Mesenchymal stem cell (in vitro differentiated cells and primary cell): ENCODE results near the gene EPSTI1.

Source experiments
- DNase-seq: peaks from one replicate; pipeline ENCODE4 v3.0.0-alpha.2; 2013
- H2AFZ ChIP-seq: one replicate; pipeline ENCODE4 v1.6.1; 2013; ENCODE audit warnings: low read depth, mild to moderate bottlenecking, control low read depth, inconsistent platforms, low read length, moderate library complexity
- H2AK5ac ChIP-seq: 2 replicates; pipeline ENCODE4 v1.6.1; 2013; ENCODE audit warnings: low read length, moderate library complexity, mild to moderate bottlenecking, inconsistent platforms; ENCODE audit not compliant: severe bottlenecking
- H2BK120ac ChIP-seq: one replicate; pipeline ENCODE4 v1.6.1; 2013; ENCODE audit warnings: low read depth, mild to moderate bottlenecking, inconsistent platforms, low read length, moderate library complexity
- H2BK12ac ChIP-seq, 2 experiments: one replicate each; pipeline ENCODE4 v1.6.1; 2013; ENCODE audit warnings: inconsistent platforms in 2 of 2, low read length in 2 of 2, mild to moderate bottlenecking in 2 of 2, moderate library complexity in 2 of 2, control low read depth in 1 of 2
- H2BK15ac ChIP-seq: one replicate; pipeline ENCODE4 v1.6.1; 2013; ENCODE audit warnings: mild to moderate bottlenecking, low read depth, inconsistent platforms; ENCODE audit not compliant: poor library complexity, severe bottlenecking
- H2BK5ac ChIP-seq: 2 replicates; pipeline ENCODE4 v1.6.1; 2013; ENCODE audit warnings: low read depth, mild to moderate bottlenecking, low read length, control low read depth, inconsistent platforms; ENCODE audit not compliant: poor library complexity, severe bottlenecking
- H3K14ac ChIP-seq, 2 experiments: one replicate each; pipeline ENCODE4 v1.6.1; 2013; ENCODE audit warnings: inconsistent platforms in 2 of 2, low read length in 2 of 2, control low read depth in 1 of 2, mild to moderate bottlenecking in 1 of 2, moderate library complexity in 1 of 2
- H3K18ac ChIP-seq, 2 experiments: one replicate each; pipeline ENCODE4 v1.6.1; 2013; ENCODE audit warnings: inconsistent platforms in 2 of 2, low read length in 2 of 2, control low read depth in 1 of 2, low read depth in 1 of 2, mild to moderate bottlenecking in 1 of 2
- H3K23ac ChIP-seq, 2 experiments: one replicate each; pipeline ENCODE4 v1.6.1; 2013; ENCODE audit warnings: inconsistent platforms in 2 of 2, low read length in 2 of 2, mild to moderate bottlenecking in 2 of 2, moderate library complexity in 2 of 2, control low read depth in 1 of 2
- H3K27ac ChIP-seq: 2 replicates; pipeline ENCODE4 v1.5.1; 2013; ENCODE audit warnings: mild to moderate bottlenecking, moderate library complexity, low read length, control low read depth, inconsistent platforms; ENCODE audit not compliant: poor library complexity, severe bottlenecking
- H3K27me3 ChIP-seq, 2 experiments: 2 replicates each; pipeline versions ENCODE4 v1.6.1 to v1.7.0; 2013; ENCODE audit warnings: low read length in 2 of 2, mild to moderate bottlenecking in 2 of 2, moderate library complexity in 2 of 2, control low read depth in 1 of 2, inconsistent platforms in 1 of 2; ENCODE audit not compliant: control insufficient read depth in 1 of 2, insufficient read depth in 1 of 2
- H3K36me3 ChIP-seq, 2 experiments: 2 replicates each; pipeline versions ENCODE4 v1.6.1 to v1.7.0; 2013; ENCODE audit warnings: low read length in 2 of 2, control low read depth in 1 of 2, inconsistent platforms in 1 of 2, low read depth in 1 of 2, mild to moderate bottlenecking in 1 of 2; ENCODE audit not compliant: insufficient read depth in 2 of 2, control insufficient read depth in 1 of 2
- H3K4ac ChIP-seq, 2 experiments: one replicate each; pipeline ENCODE4 v1.6.1; 2013; ENCODE audit warnings: inconsistent platforms in 2 of 2, low read length in 2 of 2, mild to moderate bottlenecking in 2 of 2, moderate library complexity in 2 of 2, control low read depth in 1 of 2, low read depth in 1 of 2
- H3K4me1 ChIP-seq: 2 replicates; pipeline ENCODE4 v1.6.1; 2013; ENCODE audit warnings: low read depth, low read length, control low read depth; ENCODE audit not compliant: control insufficient read depth, insufficient read depth
- H3K4me2 ChIP-seq: 2 replicates; pipeline ENCODE4 v1.6.1; 2013; ENCODE audit warnings: low read length, mild to moderate bottlenecking, inconsistent platforms; ENCODE audit not compliant: poor library complexity, severe bottlenecking
- H3K4me3 ChIP-seq, 2 experiments: 2 replicates each; pipeline versions ENCODE4 v1.5.1 to v1.7.0; 2013; ENCODE audit warnings: low read length in 2 of 2, mild to moderate bottlenecking in 2 of 2, control low read depth in 1 of 2, low read depth in 1 of 2; ENCODE audit not compliant: insufficient read depth in 1 of 2
- H3K79me1 ChIP-seq: replicated peaks from 2 replicates; pipeline ENCODE4 v1.6.1; 2013; ENCODE audit warnings: mild to moderate bottlenecking, control low read depth, low read length, inconsistent platforms; ENCODE audit not compliant: poor library complexity, severe bottlenecking
- H3K9ac ChIP-seq: 2 replicates; pipeline ENCODE4 v1.7.0; 2013; ENCODE audit warnings: mild to moderate bottlenecking, low read length, moderate library complexity
- H3K9me3 ChIP-seq: 2 replicates; pipeline ENCODE4 v1.7.0; 2013; ENCODE audit warnings: mild to moderate bottlenecking, low read length; ENCODE audit not compliant: control insufficient read depth
- H4K8ac ChIP-seq: one replicate; pipeline ENCODE4 v1.6.1; 2013; ENCODE audit warnings: inconsistent platforms, mild to moderate bottlenecking, low read length, moderate library complexity
- H4K91ac ChIP-seq: one replicate; pipeline ENCODE4 v1.6.1; 2013; ENCODE audit warnings: mild to moderate bottlenecking, low read length, inconsistent platforms
- WGBS: methylation state at CpG from one replicate; pipeline ENCODE4 v1.1.7; 2013; ENCODE audit warnings: mixed read lengths; 5-methylcytosine and 5-hydroxymethylcytosine counted together

The EPSTI1 gene

DNA sequence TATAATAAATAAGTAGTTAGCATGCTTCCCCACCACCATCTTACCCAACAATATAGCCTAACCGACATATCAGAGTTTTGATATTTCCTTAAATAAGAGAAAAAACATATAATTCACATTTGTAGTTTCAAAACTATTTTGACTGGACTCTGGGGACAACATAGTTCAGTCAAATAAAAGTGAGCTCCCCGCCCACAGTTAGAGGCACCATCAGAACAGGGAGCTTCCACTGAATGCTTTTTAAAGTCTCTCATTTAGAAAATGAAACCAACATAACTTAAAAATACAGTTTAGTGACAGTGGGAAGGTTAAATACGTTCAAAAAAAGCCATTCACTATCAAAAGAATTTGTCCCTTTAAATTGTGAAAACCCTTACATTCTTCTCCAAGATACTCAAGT, 92.8 kb downstream of the EPSTI1 start:
- Histone ChIP-seq H3K4me3 (peak overlapping the region in 1 of 2 experiments; percentile 46), H3K23ac (no peak overlapping the region), H3K9ac (peak overlapping the region; percentile 64), H2BK15ac (no peak overlapping the region), H4K8ac (no peak overlapping the region), H3K36me3 (peaks cover 0 to 26% of the 10 kb centered on the region in 2 experiments), H3K14ac (no peak overlapping the region), H4K91ac (no peak overlapping the region), H3K27ac (no peak overlapping the region), H2BK120ac (no peak overlapping the region), H3K4me1 (no peaks in the 10 kb centered on the region), H3K4me2 (no peak overlapping the region), H3K4ac (no peak overlapping the region), H3K18ac (no peak overlapping the region), H2AK5ac (no peak overlapping the region), H3K27me3 (no peaks in the 10 kb centered on the region), H3K79me1 (no peaks in the 10 kb centered on the region), H3K9me3 (no peaks in the 10 kb centered on the region), H2AFZ (no peak overlapping the region), H2BK12ac (no peak overlapping the region), H2BK5ac (no peak overlapping the region)
- DNase-seq, result no peak
- 100% methylated on average over 2 of the region's 3 CpGs for WGBS

DNA sequence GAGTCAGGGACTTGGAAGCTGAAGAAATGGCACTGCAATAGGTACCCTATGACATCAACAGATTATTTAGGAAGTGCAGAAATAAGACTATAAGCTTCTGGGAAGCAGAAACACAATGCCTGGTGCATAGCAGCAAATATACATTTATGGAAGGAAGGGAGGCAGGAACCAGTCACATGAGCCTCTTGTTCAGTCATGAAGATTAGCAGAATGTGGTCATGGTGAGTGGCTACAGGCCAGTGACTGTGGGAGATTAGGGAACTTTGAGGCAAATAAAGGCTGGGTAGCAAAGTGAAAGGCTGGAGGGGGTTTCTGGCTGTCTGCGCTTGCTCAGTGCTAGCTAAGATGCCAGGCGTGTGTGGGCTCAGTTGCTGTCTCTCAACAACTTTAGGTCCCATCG, 96.3 kb downstream of the EPSTI1 start:
- Histone ChIP-seq H3K36me3 (peaks cover 0 to 39% of the 10 kb centered on the region in 2 experiments), H3K14ac (no peak overlapping the region), H3K79me1 (no peaks in the 10 kb centered on the region), H2BK5ac (no peak overlapping the region), H2AK5ac (no peak overlapping the region), H3K4ac (no peak overlapping the region), H2BK15ac (no peak overlapping the region), H2BK12ac (no peak overlapping the region), H3K9me3 (no peaks in the 10 kb centered on the region), H3K27ac (no peak overlapping the region), H4K8ac (no peak overlapping the region), H2AFZ (no peak overlapping the region), H3K4me2 (no peak overlapping the region), H3K9ac (no peak overlapping the region), H3K23ac (no peak overlapping the region), H3K27me3 (no peaks in the 10 kb centered on the region), H3K18ac (no peak overlapping the region), H3K4me3 (no peak overlapping the region), H3K4me1 (no peaks in the 10 kb centered on the region), H2BK120ac (no peak overlapping the region), H4K91ac (no peak overlapping the region)
- WGBS, result 97% methylated on average over 3 of the region's 3 CpGs
- no peak for DNase-seq

DNA sequence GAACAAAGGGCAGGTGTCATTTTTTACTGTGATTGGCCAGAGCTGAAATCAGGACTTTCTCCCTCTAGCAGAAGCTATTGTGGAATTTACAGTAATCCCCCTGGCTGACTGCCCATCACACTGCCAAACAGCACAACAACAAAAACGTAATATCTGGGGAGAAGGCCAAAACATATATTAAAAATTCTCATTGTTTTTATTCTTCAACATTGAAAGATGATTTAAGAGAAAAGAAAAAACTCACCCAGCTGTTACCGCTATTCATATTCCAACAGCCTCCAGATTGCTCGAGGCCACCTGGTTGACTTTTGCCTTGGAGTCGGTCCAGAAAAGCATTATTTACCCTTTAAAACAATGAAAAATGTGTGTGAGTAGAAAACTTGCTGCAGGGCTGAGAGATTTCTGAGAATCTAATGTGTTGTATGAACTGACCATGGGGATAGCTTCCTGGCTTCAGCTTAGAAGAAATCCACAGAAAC, 97.2 kb downstream of the EPSTI1 start:
- Histone ChIP-seq H3K4ac (no peak overlapping the region), H2AFZ (no peak overlapping the region), H3K9me3 (no peaks in the 10 kb centered on the region), H3K27me3 (no peaks in the 10 kb centered on the region), H3K27ac (no peak overlapping the region), H3K4me3 (no peak overlapping the region), H4K8ac (no peak overlapping the region), H2BK12ac (no peak overlapping the region), H2AK5ac (no peak overlapping the region), H3K14ac (no peak overlapping the region), H2BK15ac (no peak overlapping the region), H3K79me1 (no peaks in the 10 kb centered on the region), H3K9ac (peak overlapping the region; percentile 26), H3K36me3 (peaks cover 0 to 33% of the 10 kb centered on the region in 2 experiments), H2BK5ac (no peak overlapping the region), H3K23ac (no peak overlapping the region), H3K4me1 (no peaks in the 10 kb centered on the region), H3K4me2 (no peak overlapping the region), H4K91ac (no peak overlapping the region), H2BK120ac (no peak overlapping the region), H3K18ac (no peak overlapping the region)
- no peak for DNase-seq
- no CpG with 5 or more reads among the region's 4 CpGs for WGBS

DNA sequence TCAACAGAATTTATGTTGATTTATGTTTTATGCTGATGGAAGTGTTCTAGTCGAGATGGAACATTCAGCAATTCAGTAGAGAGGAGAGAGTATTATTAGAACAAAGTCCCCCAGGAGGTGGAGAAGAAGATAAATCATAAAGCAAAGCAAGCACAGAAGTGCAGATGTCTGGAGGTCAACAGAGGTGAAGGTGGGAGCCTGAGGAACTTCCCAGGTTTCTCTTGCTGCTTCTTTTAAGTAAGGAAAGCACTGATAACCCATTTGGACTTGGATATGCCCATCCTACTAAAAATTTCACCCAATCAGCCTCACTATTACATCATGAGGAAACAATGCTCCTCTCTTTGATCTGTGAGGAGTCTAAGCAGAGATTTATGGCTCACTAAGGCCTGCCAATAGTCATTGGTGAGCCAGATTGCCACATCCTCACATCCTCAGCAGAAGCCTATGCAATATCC, 98.8 kb downstream of the EPSTI1 start:
- Histone ChIP-seq H2BK5ac (no peak overlapping the region), H2AK5ac (no peak overlapping the region), H3K27ac (no peak overlapping the region), H3K9me3 (no peaks in the 10 kb centered on the region), H3K9ac (peak overlapping the region; percentile 59), H3K23ac (no peak overlapping the region), H3K36me3 (peaks cover 0 to 41% of the 10 kb centered on the region in 2 experiments), H2AFZ (no peak overlapping the region), H2BK12ac (no peak overlapping the region), H3K18ac (no peak overlapping the region), H3K14ac (no peak overlapping the region), H3K4ac (no peak overlapping the region), H2BK120ac (no peak overlapping the region), H3K4me3 (no peak overlapping the region), H3K4me1 (no peaks in the 10 kb centered on the region), H2BK15ac (no peak overlapping the region), H3K4me2 (no peak overlapping the region), H3K27me3 (no peaks in the 10 kb centered on the region), H4K8ac (no peak overlapping the region), H4K91ac (no peak overlapping the region), H3K79me1 (no peaks in the 10 kb centered on the region)
- 0% methylated on average over 1 of the region's 1 CpG for WGBS
- DNase-seq, result peak; percentile 26
